ENCODE results near the gene IFRD2. TPM values are rescaled to one million over a fixed set of nuclear protein-coding genes. Genes with fewer than 3 reads are reported as not detected.

The IFRD2 gene
- total and polyA plus RNA-seq, 2 of the 8 experiments (the other 6 are each of a cell fraction or from before 2014, with no cell fraction given): 76.7 to 88.8 TPM

DNA sequence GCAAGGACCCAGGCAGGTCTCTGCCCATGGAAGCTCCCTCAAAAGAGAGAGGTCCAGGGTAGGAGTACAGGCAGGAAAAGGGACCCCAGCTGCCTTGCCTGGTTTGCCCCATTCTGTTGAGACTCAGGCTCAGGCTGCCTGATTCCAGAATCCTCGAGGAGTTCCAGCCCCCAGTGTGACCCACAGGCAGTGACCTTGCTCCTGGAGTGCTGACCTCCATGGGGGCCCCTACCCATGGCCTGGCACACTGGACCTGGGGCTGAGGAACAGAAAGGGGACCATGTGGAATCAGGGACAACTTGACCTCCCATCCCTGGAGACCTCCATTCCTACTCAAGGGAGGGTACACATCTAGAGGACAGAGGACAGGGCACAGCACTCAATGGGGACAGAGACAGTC lies 26.7 kb downstream of the IFRD2 start (continued):
- TF ChIP-seq TAF1 (IDR thresholded peaks at IDR 0.05; ENCODE audit: low read depth, low read length) (no peak), YY1 (IDR thresholded peaks at IDR 0.05; ENCODE audit: low read depth, low read length) (no peak), SIX5 (IDR thresholded peaks at IDR 0.05; ENCODE audit: low read depth, low read length) (no peak)

Measured in H1 (cell line).